Activated T-helper 1 cell treated with anti-CD3 and anti-CD28 coated beads, Interleukin-2, amount 50 U/mL, for 16 hours (primary cell): ENCODE data around the gene EIF1.

Experiments used
- DNase-seq, 2 donors: peaks; one replicate each; pipeline ENCODE4 v3.0.0-alpha.2; 2020; ENCODE audit warnings: low read depth in 1 of 2, low spot score in 1 of 2

EIF1 gene

DNA sequence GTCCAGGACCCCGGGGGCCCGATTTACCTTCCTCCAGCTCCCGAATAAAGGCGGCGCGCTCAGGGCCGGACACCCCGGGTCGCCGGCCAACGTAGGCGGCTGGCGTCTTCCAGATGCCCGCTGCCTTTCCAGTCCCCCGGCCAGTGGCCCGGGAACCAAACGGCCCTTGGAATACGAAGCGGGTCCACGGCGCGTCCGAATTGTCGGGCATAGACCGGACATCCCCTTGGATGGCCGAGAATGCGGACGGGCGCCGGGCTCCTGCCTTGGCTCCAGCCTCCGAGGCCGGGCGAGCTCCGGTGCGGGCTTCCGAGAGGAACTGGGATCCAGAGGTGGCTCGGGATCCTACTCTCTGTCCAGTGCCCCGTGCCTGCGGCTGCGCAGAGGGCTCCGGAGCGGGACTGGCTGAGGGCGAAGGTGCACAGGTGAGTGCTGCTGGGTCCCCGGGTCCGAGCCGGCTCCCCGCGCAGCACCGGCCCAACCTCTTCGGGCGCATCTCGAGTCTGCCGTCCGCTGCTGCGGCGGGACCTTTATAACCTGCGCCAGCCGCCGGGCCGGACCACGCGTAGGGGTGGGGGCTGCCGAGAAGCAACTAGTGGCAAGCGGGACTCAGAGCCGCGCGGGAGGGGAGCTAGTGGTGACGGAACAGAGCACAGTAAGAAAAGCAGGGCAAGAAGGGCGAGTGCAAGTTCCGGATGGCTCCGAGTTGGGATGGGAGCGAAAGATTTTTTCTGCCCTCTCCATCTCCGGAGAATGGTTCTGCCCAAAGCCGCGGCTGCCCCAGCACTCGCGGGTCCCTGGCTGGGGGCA lies 45.7 kb downstream of the EIF1 start, which contains the start of gene HAP1:
HAP1 (minus strand) TSS at position 505 of the 810 bp plus-strand sequence; CDS start at position 496, 9 bp downstream.
- no peak for DNase-seq

DNA sequence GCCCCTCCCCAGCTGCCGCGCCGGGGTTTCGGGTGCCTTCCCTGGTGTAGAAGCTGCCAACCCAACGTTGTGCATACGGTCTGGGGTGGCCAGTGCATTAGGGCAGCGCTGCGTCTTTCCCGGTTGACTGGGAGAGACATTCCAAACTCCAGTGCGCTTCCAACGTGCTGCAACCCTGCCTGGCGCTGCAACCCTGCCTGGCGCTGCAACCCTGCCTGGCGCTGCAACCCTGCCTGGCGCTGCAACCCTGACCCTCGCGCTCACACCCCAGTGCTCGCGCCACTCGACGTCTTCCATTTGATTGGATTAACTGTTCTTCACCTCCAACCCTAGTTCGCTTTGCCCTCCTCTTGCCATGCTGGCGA lies 46.2 kb downstream of the EIF1 start:
- no peak for DNase-seq

DNA sequence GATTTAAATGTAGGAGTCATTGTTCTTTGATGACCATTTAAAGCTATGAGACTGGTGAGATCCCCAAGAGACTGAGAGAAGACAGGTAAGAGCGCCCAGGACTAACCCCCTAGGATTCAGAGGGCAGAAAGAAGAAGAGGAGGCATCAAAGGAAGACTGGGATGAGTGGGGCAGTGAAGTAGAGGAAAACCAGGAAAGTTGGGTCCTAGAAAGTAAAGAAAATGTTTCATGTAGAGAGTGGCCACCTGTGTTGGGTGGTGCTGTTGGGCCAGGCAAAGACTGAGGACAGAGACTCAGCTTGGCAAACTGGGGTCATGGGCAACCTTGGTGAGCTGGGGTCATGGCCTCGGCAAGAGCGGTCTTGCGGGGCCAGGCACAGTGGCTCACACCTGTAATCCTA lies 47.1 kb downstream of the EIF1 start:
- DNase-seq: no peak

DNA sequence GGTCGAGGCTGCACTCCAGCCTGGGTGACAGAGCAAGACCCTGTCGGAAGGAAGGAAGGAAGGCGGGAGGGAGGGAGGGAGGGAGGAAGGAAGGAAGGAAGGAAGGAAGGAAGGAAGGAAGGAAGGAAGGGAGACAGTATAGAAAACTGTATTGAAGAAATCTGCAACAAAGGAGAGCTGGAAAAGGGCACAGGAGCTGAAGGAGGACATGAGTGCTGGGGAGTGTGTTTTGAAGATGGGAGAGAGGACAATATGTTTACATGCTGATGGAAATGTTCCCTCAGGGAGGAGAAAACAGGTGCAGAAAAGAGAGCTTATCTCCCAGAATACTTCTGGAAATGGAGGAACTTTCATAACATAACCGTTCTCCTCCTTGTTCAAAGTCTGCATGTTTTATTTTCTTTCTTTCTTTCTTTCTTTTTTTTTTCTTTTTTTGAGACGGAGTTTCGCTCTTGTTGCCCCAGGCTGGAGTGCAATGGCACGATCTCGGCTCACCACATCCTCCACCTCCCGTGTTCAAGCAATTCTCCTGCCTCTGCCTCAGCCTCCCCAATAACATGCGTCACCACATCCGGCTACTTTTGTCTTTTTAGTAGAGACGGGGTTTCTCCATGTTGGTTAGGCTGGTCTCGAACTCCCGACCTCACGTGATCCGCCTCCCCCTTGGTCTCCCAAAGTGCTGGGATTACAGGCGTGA lies 48.4 kb downstream of the EIF1 start:
- DNase-seq: no peak

DNA sequence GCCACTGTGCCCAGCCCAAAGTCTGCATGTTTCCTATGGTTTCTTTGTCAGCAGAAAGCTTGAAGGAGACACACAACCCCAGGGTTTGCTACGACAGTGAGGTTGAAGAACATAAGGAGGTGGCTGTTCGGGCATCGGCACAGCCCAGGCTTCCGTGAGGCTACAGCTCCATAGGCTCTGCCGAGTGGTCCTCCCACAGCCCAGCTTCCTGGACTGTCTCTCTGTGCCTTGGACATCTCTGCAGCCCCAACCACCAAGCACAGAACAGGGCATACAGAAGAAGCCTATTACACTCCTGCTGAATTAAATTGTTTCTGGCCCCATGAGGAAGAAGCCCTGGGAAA lies 49.0 kb downstream of the EIF1 start:
- DNase-seq: no peak

DNA sequence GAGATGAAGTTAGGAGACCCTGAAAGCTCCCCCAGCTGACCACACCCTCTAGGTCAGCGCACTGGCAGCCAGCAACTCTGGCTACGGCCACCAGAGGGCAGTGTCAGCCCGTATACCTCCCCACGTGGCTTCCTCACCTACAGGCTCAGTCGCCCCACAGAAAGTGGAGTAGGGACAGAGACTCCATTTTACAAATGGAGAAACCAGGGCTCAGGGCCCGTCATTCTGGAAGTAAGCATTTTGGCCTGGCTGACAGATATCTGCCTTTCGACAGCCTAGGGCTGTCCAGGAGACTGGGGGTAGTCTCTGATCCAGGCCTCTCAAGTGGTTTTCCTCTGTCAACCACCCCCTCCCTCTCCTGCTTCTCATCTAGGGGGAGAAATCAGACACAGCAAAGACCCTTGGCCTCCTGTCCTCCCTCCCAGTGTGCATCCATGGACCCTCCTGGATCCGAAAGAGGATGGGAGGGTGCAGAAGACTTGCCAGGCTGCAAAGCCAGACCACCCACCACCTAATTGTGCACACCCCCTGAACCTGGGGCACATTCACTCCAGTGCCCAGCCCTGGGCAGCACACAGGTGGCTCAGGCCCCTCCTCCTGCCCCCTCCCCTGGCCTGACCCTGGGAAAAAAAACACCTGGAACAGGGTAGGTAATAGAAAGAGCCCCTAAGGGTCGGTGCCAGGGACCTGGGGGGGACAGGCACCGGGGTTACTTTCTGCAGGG lies 49.6 kb downstream of the EIF1 start:
- DNase-seq: peak; percentile 60 to 73

DNA sequence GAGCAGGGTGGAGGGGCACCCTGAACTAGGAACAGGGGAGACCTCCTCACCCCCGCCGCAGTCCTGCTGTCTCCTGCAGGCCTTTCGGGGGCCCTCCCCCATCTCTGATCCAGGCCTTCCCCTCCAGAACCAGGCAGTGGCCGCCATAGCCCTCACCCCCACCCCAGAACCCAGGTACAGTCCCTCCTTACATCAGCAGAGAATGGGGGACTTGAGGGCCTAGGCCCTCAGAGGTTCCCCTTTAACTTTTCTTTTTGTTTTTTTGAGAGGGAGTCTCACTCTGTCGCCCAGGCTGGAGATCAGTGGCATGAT lies 50.1 kb downstream of the EIF1 start:
- no peak for DNase-seq

DNA sequence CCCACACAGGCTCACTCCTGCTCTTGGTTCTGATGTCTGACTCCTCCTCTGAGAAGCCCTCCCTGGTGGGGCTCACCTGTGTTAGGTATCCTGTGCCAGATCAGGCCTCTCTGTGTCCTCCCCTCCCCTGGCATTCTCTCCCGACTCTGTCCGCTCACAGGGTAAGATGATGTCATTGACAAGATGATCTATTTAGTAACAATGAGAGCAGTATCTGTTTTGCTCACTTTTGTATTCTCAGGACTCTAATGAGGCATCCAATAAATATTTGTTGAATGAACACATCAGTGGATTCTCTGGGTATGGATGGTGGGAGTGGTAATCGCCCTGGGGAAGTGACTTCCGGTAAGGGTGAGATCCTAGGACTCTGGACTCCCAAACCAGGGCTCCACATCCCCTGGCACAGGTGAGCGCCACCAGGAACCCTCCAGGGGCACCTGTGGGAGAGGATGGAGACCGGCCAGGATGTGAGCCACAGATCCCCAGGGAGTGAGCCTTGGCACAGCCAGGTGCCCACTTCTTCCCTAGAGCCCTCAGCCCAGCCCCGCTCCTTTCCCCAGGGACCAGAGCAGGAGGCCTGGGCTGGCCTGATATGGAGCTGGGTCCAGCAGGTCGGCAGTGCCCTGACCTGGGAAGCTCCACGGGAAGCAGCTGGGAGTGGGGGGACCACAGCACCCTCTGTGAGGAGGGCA lies 51.1 kb downstream of the EIF1 start:
- no peak for DNase-seq

DNA sequence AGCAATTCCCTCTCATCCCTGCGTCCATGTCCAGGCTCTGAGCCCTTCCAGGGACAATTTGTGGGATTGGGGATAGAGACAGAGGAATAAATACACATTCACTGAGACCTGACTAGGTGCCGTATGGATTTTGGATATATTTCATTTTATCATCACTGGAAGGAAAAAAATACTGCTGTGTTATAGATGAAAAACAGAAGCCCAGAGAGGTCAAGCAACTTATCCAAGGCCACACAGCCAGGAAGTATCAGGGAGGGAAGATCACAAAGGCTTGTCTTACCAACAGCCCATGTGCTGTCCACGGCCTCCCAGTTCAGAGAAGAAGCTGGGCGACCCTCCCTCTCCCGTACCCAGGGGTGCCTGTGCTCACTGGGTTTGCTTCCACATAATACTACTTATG lies 51.8 kb downstream of the EIF1 start:
- DNase-seq: no peak

DNA sequence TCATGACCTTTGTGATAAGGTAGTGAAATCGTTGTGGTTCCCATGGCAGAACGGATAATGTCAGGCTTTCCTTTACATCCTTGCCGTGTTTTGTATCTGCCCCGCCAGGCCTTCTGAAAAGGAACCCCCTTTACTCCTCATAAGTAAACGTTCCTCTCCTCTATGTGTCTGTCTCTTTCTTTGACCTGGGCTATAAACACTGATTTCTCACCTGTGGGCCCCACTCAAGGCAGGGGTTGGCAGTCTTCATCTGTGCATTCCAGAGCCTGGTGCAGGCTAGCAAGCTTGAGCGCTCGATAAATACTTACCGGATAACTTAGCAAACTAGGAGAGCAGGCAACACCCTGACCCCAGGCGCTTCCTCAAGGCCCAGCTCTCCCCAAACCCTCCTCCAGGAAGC lies 53.0 kb downstream of the EIF1 start:
- no peak for DNase-seq
